ENCODE measurements around the gene SH3TC1.

SH3TC1 gene

DNA sequence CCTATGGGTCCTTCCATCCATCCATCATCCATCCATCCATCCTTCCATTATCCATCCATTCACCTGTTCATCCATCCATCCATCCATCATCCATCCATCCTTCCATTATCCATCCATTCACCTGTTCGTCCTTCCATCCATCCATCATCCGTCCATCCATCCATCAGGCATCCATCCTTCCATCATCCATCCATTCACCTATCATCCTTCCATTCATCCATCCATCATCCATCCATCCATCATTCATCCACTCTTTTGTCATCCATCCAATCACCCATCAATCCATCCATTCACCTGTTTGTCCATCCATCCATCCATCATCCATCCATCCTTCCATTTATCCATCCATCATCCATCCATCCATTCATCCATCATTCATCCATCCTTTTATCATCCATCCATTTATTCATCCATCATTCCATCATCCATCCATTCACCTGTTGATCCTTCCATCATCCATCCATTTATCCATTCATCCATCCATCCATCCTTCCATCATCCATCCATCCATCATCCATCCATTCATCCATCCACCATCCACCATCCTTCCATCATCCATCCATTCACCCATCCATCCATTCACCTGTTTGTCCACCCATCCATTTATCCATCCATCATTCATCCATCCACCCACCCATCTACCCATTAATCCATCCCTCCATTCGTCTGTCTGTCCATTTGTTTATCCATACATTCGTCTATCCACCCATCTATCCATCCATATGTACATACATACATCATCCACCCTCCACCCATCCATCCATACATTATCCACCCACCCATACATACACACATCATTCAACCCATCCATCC, 34.8 kb downstream of the SH3TC1 start:
- no peak for DNase-seq

DNA sequence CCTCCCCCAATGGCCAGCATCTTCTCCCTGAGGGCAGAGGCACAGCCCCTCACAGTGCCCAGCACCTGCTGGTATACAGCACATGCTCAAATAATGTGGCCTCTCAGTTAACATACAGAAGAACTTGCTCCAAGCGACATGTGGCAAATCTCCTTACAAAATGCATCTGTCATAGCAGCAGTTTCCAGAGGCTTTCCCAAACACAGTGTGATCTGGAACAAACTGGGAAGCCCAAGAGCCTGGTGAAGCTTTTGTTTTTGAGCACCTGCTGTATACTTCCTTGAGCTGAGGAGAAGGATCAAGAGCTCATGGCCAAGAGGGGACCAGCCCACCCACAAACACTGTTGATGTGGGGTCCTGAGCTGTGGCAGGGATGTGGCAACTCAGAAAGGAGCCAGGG, 35.6 kb downstream of the SH3TC1 start:
- DNase-seq = no peak

DNA sequence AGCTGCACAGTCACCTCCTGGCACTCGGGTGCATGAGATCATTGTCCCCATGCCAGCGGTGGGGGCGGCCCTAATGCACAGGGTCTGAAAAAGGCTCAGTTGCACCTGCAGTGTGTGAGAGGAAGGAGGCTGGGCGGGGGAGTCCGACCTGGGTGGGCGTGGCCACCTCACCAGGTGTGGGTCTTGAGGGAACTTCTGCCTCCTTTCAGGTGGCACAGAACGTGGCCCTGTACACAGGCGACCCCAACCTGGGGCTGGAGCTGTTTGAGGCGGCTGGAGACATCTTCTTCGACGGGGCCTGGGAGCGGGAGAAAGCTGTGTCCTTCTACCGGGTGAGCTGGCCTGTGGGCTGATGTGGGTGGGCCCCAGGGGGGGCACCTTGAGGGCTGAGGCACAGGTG, 36.1 kb downstream of the SH3TC1 start:
- peak; percentile 17 for DNase-seq

- DNase-seq = no peak
These were observed 36.6 kb downstream of the SH3TC1 start for GRCh38 chr4:8235686-8236085.

GRCh38 chr4:8236106-8236919, 37.2 kb downstream of the SH3TC1 start:
- DNase-seq = no peak

- no peak for DNase-seq
These were observed 37.8 kb downstream of the SH3TC1 start for GRCh38 chr4:8236920-8237195.

DNA sequence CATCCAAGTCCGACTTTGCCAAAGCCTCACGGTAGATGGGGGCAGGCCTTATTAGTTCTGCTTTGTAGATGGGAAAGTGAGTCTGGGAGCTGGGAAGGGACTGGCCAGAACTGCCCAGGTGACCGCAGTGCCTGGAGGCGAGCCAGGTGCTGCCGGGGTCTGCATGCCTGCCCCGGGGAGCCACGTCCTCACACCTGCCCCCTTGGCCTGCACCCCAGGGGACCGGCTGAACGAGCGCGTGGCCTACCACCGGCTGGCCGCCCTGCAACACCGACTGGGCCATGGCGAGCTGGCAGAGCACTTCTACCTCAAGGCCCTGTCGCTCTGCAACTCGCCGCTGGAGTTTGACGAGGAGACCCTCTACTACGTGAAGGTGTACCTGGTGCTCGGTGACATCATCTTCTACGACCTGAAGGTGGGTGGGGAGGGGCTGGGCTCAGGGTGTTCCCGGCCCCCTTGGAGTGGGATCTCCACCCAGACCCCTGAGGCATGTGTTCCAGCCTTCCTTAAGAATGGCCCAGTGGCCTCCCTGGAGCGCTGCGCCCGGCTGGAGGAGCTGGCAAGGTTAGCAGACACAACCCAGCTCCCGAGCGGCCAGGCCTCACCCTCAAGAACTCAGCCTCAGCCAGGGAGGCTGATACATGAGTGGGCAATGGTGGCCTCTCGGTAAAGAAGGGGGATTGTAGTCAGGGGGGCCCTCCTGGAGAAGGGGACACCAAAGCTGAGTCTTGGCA, 38.3 kb downstream of the SH3TC1 start:
- DNase-seq = no peak

DNA sequence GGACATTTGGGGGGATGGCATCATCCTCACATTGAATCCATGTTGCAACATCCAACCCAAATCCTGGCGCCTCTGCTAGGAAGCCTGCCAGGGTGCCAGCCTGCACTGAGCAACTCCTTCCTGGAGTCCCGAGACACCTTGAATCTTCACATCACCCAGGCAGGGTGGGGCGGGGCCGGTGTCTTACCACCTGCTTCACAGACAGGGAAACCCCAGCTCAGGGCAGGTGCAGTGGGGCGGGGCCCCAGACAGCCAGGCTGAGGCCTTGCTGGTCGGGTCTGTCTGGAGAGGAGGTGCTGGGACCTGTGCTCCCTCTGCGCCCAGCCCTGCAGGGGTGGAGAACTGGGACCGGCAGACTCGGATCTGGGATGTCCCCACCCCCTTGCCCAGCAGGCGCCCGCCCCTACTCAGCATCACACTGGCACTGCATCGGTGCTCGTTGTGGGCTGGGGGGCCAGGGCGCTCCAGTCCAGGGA, 39.0 kb downstream of the SH3TC1 start:
- no peak for DNase-seq

DNA sequence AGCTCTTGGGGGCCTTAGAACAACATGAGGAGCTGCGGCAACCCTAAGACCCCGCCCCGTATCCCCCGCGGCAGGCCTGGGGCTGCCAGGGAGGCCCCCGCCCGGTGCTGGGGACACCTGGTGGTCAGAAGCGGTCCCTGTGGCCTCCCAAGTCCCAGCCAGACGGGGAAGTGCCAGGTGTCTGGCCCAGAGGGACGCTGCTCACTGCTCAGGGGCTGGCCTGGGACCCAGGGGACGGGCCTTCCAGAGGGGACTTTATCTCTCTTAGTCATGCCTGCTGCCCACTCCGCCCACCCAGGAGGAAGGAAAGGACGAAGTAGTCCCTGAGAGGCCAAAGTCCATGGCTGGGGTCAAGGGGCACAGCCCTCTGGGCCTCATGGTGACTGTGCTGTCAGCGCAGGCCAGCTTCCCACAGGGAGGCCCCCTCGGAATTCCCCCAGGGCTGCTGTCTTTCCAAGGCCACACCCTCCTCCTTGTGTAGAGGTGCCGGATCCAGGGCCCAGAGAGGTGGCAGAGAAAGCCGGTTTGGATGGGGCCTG, 39.5 kb downstream of the SH3TC1 start:
- DNase-seq = peak; percentile 21

- no peak for DNase-seq
These were observed 40.1 kb downstream of the SH3TC1 start for GRCh38 chr4:8239226-8239625.

DNA sequence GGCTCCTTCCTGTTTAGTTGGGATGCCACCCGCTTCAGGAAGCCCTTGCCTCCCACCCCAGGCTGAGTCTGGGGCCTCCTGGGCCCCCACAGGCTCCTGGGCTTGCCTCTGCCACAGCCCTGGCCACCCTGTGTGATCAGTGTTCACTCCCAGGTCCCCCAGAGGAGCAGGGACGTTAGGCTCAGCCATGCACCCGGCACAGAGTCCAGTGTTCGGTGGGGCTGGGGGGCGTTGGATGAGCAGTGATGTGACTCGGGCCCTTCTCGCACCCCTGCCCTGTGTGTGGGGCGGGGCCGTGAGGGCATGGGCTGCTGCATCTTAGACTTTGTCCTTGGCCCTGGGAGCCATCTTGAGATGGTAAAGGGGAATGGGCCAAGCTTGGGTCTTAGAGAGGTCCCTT, 40.6 kb downstream of the SH3TC1 start:
- no peak for DNase-seq

DNA sequence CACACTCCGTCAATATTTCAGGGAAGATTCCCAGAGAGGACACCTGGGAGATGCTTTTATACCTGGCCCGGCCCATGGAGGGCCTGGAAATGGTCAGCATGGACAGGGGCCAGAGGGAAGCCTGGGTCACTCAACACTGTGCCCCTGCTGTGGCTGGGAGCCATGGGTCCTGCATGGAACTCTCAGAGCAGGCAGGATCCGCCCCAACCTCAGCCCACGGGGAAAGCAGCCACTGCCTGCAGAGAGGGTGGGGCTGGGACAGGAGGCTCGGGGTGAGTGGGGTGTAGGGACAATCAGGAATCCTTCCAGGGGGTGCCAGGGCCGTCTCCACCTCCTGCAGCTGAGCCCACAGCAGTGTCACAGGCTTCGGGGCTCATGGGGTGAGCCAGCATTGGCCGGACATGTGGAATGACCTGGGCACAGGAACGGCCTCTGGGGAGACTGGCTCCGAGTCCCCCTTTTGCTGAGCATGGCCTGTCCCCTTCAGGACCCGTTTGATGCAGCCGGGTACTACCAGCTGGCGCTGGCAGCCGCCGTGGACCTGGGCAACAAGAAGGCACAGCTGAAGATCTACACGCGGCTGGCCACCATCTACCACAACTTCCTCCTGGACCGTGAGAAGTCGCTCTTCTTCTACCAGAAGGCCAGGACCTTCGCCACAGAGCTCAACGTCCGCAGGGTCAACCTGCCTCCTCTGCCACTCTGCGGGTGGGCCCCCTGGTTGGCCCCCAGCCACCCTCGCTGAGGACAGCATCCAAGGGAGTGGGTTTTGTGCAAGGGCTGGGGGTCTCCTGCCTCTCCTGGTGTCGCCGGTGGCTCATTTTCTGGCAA, 41.3 kb downstream of the SH3TC1 start:
- DNase-seq = no peak

GRCh38 chr4:8241211-8241779, 42.2 kb downstream of the SH3TC1 start:
- no peak for DNase-seq

DNA sequence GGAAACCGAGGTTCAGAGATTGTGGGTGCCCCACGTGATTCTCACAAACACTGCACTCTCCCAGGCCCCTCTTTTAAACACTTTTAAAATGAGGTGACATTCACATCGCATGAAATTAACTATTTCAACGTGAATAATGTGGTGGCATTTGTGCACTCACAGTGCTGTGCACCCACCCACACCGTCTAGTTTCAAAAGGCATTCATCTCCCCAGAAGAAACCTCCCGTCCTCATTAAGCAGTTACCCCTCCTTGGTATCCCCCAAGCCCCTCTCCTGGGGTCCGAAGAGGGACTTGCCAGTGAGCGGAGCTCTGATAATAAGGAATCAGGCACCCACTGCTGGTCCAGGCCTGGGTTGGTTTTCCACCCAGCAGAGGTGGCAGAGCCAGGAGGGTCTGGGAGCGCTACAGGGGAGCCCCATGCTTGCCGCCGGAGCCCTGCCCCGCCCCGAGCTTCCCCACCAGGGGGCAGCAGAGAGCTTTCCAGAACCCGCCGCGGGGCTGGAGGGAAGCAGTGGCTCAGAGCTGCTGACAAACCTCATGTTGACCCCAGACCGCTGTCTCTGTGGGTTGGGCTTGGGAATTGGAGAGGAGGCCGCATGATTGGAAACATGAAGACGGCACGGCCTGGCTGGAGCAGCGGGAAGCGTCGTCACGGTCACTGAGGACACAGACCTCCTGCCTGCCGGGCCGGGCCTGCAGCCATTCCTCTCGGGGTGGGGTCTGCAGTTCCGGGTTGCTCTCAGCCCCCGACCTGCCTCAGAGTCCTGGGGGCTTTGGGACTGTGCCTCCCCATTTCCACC, 43.0 kb downstream of the SH3TC1 start:
- DNase-seq = peak; percentile 51

GRCh38 chr4:8242782-8243560, 43.9 kb downstream of the SH3TC1 start:
- DNase-seq = no peak

- no peak for DNase-seq
These were observed 45.1 kb downstream of the SH3TC1 start for GRCh38 chr4:8244001-8244757.

DNA sequence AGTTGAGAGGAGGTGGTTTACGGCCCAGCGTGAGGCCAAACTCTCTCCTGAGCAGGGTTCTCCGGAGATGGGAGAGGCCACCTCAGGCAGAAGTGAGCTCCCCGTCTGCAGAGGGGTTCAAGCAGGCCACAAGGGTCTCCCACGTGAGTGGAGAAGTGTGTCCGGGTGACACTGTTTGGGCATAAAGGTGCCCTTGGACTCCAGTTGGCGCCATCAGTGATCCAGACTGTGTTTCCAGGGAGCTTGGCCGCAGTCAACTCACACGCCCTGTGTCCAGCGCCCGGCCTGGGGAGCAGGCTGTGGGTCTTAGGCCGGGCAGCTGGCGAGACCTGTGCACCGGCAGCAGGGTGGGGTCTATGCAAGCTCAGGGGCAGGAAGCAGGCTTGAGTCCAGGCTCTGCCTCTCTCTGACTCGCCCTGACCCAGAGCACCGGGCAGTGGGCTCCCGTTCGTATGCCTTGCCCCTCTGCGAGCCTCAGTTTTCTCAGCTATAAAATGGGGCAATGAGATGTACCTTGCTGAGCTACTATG, 45.9 kb downstream of the SH3TC1 start:
- no peak for DNase-seq

DNA sequence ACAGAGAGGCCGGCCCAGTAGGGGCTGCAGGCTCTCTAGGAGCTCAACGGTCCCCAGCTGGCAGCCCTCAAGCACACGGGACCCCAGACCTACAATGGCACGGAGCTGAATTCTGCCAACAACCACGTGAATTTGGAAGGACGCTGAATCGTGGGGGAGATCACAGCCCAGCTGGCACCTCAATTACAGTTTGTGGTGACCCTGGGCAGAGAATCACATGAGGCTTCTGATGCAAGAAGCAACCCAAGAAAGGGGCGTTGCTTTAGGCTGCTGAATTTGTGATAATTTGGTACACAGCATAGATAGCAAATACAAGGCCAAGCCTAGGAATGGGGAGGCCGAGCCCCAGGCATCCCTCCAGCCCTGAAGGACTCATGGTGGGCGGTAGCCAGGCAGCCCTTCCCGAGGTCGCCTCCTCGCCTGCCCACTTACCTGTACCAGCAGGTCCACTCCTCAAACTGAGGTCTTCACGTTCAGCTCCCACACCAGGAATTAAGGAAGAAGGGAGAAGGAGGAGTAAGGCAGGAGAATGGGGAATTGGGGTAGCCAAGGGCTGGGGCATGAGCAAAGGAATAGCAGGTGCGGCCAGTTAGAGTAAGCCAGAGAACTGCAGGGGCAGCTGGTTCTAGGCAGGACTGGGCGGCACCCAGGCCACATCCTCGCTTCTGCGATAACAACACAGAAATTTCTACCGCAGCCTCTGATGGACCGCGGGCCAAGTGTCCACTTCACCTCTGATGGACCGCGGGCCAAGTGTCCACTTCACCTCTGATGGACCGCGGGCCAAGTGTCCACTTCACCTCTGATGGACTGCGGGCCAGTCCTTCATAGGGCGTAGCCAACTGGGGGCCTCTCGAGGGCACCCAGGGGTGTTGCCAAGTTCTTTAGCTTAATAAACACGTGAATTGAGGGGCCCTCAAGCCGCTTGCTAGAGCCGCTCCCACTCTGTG, 47.1 kb downstream of the SH3TC1 start:
- DNase-seq = no peak

Measured in NCI-H345 (cell line).